HPDE6-E6E7 (cell line): Measurements from ENCODE around the gene SMIM5.
A peak's percentile ranks its signal among the peaks of the same experiment; 100 is the strongest.
"Not testable (repeated sequence)": the region's sequence is repeated elsewhere in the genome, so short reads cannot be mapped to it uniquely, and the experiment has no call there.

Experiments used
- DNase-seq: peaks from one replicate; pipeline ENCODE4 v3.0.0; 2011; ENCODE audit warnings: missing footprints; ENCODE audit errors: extremely low spot score

SMIM5 gene

GRCh38 chr17:75624714-75625345, 8.4 kb upstream of the SMIM5 start:
- no peak for DNase-seq

- peak; percentile 62 for DNase-seq
Observed at GRCh38 chr17:75625813-75626486, 7.3 kb upstream of the SMIM5 start.

GRCh38 chr17:75626496-75627038, 6.7 kb upstream of the SMIM5 start:
- DNase-seq = no peak

- no peak for DNase-seq
Observed at GRCh38 chr17:75627094-75627493, 6.1 kb upstream of the SMIM5 start.

GRCh38 chr17:75628425-75628824, 4.8 kb upstream of the SMIM5 start:
- no peak for DNase-seq

- no peak for DNase-seq
Observed at GRCh38 chr17:75629157-75629556, 4.1 kb upstream of the SMIM5 start.

- DNase-seq = no peak
Observed at GRCh38 chr17:75630071-75630917, 2.9 kb upstream of the SMIM5 start.

GRCh38 chr17:75631353-75631752, 1.9 kb upstream of the SMIM5 start:
- DNase-seq = no peak

GRCh38 chr17:75632428-75632827, 806 bp upstream of the SMIM5 start:
- DNase-seq = no peak

- peak; percentile 96 for DNase-seq
Observed at GRCh38 chr17:75633486-75634375, 497 bp downstream of the SMIM5 start.

- no peak for DNase-seq
Observed at GRCh38 chr17:75634376-75634740, 1.1 kb downstream of the SMIM5 start.

- no peak for DNase-seq
Observed at GRCh38 chr17:75634754-75635609, 1.7 kb downstream of the SMIM5 start.

- no peak for DNase-seq
Observed at GRCh38 chr17:75635610-75636202, 2.5 kb downstream of the SMIM5 start.

GRCh38 chr17:75636381-75637142, 3.3 kb downstream of the SMIM5 start:
- DNase-seq = no peak

- DNase-seq = no peak
Observed at GRCh38 chr17:75637143-75637538, 3.9 kb downstream of the SMIM5 start.

GRCh38 chr17:75637551-75637950, 4.3 kb downstream of the SMIM5 start:
- DNase-seq = no peak

- DNase-seq = not testable (repeated sequence)
Observed at GRCh38 chr17:75638039-75638438, 4.8 kb downstream of the SMIM5 start.

GRCh38 chr17:75638893-75639292, 5.7 kb downstream of the SMIM5 start:
- DNase-seq = no peak

GRCh38 chr17:75639327-75639726, 6.1 kb downstream of the SMIM5 start:
- no peak for DNase-seq
